GM12873 (cell line): ENCODE results near the gene VTA1.

Experiments used
- TF ChIP-seq, protein P1 (sequence below): IDR thresholded peaks from 2 replicates; pipeline ENCODE4 v1.5.1; 2012; ENCODE audit warnings: low read depth, mild to moderate bottlenecking, moderate library complexity, low read length, control low read depth; ENCODE audit not compliant: insufficient read depth; ENCODE audit errors: missing control alignments

The VTA1 gene

DNA sequence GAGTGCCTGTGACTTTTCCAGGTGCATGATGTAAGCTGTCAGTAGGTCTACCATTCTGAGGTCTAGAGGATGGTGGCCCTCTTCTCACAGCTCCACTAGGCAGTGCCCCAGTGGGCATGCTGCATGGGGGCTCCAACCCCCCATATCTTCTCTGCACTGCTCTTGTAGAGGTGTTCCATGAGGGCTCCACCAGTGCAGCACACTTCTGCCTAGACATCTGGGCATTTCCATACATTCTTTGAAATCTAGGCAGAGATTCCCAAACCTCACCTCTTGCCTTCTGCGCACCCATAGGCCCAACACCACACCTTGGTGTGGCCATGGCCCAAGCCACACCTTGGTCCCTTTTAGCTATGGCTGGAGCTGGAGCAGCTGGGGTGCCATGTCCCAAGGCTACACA lies 66.3 kb downstream of the VTA1 start:
- TF ChIP-seq, protein P1, sequence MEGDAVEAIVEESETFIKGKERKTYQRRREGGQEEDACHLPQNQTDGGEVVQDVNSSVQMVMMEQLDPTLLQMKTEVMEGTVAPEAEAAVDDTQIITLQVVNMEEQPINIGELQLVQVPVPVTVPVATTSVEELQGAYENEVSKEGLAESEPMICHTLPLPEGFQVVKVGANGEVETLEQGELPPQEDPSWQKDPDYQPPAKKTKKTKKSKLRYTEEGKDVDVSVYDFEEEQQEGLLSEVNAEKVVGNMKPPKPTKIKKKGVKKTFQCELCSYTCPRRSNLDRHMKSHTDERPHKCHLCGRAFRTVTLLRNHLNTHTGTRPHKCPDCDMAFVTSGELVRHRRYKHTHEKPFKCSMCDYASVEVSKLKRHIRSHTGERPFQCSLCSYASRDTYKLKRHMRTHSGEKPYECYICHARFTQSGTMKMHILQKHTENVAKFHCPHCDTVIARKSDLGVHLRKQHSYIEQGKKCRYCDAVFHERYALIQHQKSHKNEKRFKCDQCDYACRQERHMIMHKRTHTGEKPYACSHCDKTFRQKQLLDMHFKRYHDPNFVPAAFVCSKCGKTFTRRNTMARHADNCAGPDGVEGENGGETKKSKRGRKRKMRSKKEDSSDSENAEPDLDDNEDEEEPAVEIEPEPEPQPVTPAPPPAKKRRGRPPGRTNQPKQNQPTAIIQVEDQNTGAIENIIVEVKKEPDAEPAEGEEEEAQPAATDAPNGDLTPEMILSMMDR = no peak

DNA sequence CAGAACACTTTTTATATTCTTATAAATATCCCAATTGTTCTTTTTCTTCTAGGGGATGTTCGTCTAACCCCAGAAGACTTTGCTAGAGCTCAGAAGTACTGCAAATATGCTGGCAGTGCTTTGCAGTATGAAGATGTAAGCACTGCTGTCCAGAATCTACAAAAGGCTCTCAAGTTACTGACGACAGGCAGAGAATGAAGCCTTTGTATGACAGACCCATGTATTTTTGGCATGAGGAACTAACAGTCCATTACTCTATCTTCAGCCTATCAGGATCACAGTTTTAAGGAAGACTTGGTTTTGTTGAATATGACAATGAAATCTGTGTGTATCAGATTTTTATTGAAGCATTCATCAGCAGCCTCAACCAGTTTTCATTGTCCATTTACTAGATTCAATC lies 71.4 kb downstream of the VTA1 start:
- TF ChIP-seq, protein P1 = no peak

DNA sequence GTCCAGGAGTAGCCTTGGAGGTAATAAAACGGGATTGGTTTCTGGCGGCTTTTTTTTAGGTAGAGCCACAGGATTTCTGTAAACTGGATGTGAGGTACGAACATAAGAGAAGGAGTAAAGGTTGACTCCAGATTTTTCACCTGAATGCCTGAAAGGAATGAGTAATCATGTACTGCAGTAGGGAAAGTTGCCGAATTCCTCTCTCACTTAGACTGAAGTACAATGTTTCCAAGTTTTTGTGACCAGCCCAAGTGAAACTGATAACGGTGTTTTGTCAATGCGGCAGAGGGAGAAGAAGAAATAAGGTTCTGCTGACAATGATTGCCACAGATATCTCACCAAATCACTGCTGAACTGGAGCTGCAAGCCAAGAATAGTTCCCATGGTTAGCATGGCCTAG lies 75.0 kb downstream of the VTA1 start:
- TF ChIP-seq, protein P1 = no peak

DNA sequence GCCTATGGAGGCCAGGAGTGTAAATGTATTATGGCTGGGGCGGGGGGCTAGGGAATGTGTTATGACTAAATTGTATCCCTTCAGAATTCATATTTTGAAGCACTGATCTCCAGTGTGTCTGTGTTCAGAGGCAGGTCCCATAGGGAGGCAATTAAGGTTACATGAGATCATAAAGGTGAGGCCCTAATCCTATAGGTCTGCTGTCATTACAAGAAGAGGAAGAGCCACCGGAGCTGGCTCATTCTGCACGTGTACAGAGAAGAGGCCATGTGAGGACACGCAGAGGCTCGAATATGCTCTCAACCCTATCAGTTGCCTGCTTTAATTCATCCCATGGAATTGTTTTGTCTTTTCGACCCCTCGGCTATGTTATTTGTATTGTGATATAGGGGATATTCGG lies 76.9 kb downstream of the VTA1 start:
- TF ChIP-seq, protein P1 = no peak

DNA sequence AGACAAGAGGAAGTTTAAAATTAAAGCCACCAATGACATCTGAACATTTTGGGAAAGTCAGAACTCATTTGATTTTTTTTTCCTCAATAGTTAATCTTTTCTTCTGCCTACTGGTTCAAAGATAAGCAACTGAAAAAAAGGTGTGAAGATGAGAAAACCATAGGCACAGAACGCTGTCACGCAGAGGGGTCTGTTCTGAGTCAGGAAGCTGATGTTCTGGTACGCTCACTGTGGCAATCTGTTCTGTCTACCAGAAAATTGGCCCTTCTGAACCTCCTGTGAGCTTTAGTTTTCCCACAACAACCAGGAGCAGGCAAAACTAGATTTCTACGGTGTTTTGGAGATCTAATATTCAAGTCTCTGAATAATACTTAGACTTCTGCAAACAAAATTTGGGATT lies 78.1 kb downstream of the VTA1 start:
- TF ChIP-seq, protein P1 = no peak

DNA sequence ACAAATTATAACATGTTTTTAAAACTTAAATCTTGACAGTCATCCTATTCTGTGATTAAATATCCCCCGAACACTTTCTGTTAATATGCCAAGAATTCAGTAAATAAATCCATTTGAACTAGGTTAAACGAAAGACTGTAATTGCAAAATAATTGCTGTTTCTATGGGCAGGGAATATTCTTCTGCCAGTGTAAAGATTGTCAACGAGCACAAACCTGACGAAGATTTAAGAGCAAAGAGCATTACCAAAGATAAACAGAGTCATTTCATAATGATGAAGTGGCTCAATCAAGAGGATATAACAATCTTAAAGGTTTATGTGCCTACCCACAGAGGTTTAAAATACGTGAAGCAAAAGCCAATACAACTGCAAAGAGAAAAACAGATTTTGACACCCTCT lies 78.5 kb downstream of the VTA1 start:
- TF ChIP-seq, protein P1 = no peak

DNA sequence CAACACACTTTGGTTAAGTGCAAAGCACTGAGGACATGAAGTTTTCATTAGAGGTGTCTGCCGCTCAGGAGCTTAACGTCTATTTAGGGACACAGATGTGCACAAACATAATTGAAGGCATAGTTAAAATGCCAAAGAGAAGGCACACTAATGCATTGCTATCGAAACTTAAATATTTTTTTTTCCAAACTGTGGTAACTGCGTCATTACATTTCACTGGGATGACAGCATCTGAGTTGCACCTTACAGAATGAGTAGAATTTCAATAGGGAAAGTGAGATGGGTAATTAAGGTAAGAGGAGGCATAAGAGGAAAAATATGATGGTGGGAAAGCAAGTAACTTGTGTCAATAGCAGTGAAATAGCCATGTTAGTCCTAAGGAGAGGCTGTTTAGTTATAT lies 79.7 kb downstream of the VTA1 start:
- TF ChIP-seq, protein P1 = no peak
